HG03571 (cell line): ENCODE measurements around the gene TCP11L2.
"Not testable (repeated sequence)": the region's sequence is repeated elsewhere in the genome, so short reads cannot be mapped to it uniquely, and the experiment has no call there.

ENCODE experiments used
- ATAC-seq: cut with Tn5 transposase; IDR thresholded peaks from one replicate; pipeline ENCODE4 v1.9.1; 2021; ENCODE audit not compliant: unreplicated experiment

Gene TCP11L2

GRCh38 chr12:106284358-106285105 lies 18.0 kb upstream of the TCP11L2 start:
- ATAC-seq = no peak

- ATAC-seq = no peak
These were observed 16.6 kb upstream of the TCP11L2 start for GRCh38 chr12:106285982-106286381.

GRCh38 chr12:106286576-106287162 lies 15.9 kb upstream of the TCP11L2 start:
- not testable (repeated sequence) for ATAC-seq

- no peak for ATAC-seq
These were observed 15.2 kb upstream of the TCP11L2 start for GRCh38 chr12:106287364-106287763.

- ATAC-seq = no peak
These were observed 14.4 kb upstream of the TCP11L2 start for GRCh38 chr12:106288101-106288493.

GRCh38 chr12:106288494-106289195 lies 13.9 kb upstream of the TCP11L2 start:
- no peak for ATAC-seq

- no peak for ATAC-seq
These were observed 13.3 kb upstream of the TCP11L2 start for GRCh38 chr12:106289196-106289681.

- no peak for ATAC-seq
These were observed 11.9 kb upstream of the TCP11L2 start for GRCh38 chr12:106290666-106291065.

- no peak for ATAC-seq
These were observed 11.2 kb upstream of the TCP11L2 start for GRCh38 chr12:106291342-106291741.

- ATAC-seq = no peak
These were observed 10.2 kb upstream of the TCP11L2 start for GRCh38 chr12:106292339-106292738.

GRCh38 chr12:106296179-106296877 lies 6.2 kb upstream of the TCP11L2 start:
- ATAC-seq = no peak

GRCh38 chr12:106297075-106297474 lies 5.5 kb upstream of the TCP11L2 start:
- ATAC-seq = no peak

- no peak for ATAC-seq
These were observed 4.9 kb upstream of the TCP11L2 start for GRCh38 chr12:106297681-106298080.

GRCh38 chr12:106299202-106299774 lies 3.2 kb upstream of the TCP11L2 start:
- ATAC-seq = no peak

GRCh38 chr12:106300761-106301160 lies 1.8 kb upstream of the TCP11L2 start:
- no peak for ATAC-seq

GRCh38 chr12:106301241-106301610 lies 1.3 kb upstream of the TCP11L2 start:
- no peak for ATAC-seq

- ATAC-seq = peak; percentile 71
These were observed 767 bp upstream of the TCP11L2 start for GRCh38 chr12:106301611-106302321.

- peak; percentile 27 for ATAC-seq
These were observed 778 bp downstream of the TCP11L2 start for GRCh38 chr12:106303202-106303820.

GRCh38 chr12:106304001-106304421 lies 1.5 kb downstream of the TCP11L2 start:
- ATAC-seq = no peak

- no peak for ATAC-seq
These were observed 2.3 kb downstream of the TCP11L2 start for GRCh38 chr12:106304797-106305196.
